Measurements from ENCODE around the gene COX18. TPM values are rescaled to one million over a fixed set of nuclear protein-coding genes. Genes with fewer than 3 reads are reported as not detected.

Gene COX18, protein sequence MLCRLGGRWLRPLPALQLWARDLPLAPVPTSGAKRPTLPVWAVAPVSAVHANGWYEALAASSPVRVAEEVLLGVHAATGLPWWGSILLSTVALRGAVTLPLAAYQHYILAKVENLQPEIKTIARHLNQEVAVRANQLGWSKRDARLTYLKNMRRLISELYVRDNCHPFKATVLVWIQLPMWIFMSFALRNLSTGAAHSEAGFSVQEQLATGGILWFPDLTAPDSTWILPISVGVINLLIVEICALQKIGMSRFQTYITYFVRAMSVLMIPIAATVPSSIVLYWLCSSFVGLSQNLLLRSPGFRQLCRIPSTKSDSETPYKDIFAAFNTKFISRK
- 10 to 100 TPM; 16.7 to 17.7 (median 16.9) TPM for polyA plus RNA-seq (ENCODE audit: insufficient read length in 3 of 3)

DNA sequence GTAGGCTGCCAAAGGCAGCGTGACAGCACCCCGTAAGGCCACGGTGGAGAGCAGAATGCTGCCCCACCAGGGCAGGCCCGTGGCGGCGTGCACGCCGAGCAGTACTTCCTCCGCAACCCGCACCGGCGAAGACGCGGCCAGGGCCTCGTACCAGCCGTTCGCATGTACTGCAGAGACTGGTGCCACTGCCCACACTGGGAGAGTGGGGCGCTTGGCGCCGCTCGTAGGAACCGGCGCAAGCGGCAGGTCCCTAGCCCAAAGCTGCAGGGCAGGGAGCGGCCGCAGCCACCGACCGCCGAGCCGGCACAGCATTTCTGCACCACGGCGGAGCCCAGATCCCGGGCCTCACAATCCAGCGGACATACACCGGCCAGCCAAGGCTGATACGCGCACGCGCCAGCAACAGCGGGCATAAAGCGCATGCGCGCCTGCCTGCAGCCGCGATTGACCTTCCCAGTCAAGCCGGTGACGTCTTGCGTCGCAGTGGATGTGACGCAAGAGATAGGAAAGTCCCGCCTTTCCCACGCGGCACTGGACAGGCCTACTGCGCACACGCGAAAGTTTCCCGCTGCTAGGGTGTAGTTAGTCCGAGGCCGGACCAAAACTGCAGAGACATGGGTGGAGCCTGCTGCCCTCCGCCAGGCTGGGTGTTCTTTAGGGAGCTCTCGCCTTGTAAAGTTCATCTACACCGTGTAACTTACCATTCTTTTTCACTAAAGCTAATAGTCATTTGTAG lies at the start of gene COX18:
TSS of gene COX18 (minus strand) at position 379 of the 736 bp plus-strand sequence. CDS start at position 312, 67 bp downstream.
- DNase-seq (ENCODE audit: low read depth in 3 of 3, low spot score in 2 of 3) = peak; percentile 94 to 98 (median 97)

DNA sequence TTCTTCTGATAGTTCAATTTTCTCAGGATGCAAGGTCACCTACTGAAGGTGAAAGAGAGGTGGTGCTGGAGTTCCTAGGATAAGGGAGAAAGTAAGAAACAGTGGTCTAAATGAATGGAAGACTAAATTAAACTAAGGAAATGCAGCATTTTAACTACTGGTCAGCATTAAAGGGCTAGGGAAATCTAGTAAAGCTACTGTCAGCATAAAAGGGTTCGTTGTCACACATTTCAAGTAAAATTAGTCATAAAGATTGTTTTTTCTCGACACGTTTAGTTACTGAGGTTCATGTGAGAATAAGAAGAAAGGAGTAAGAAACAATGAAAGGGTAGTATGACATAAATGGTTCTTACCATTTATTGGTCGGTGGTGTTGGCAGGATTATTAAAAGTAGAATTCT lies 40.0 kb upstream of the COX18 start:
- DNase-seq (ENCODE audit: low read depth in 3 of 3, low spot score in 2 of 3) = no peak

DNA sequence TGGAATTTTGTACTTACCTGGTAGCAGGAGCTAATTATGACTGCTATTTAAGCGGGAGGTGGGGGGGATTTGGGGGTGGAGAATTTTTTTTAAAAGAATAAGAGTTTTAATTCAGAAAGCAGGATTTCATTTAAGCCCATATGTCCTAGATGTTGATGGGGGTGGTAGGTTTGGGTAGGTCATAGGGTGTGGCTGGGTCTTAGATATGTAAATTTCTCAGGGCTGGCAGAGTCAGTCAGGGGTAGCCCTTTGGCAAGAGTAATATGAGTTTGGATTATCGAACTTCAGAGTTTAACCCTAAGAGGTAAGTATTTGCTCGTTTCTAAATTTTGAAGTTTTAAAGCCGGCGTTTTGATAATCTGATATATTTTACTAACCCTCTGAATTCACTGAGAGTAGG lies 35.2 kb upstream of the COX18 start:
- no peak for DNase-seq (ENCODE audit: low read depth in 3 of 3, low spot score in 2 of 3)

DNA sequence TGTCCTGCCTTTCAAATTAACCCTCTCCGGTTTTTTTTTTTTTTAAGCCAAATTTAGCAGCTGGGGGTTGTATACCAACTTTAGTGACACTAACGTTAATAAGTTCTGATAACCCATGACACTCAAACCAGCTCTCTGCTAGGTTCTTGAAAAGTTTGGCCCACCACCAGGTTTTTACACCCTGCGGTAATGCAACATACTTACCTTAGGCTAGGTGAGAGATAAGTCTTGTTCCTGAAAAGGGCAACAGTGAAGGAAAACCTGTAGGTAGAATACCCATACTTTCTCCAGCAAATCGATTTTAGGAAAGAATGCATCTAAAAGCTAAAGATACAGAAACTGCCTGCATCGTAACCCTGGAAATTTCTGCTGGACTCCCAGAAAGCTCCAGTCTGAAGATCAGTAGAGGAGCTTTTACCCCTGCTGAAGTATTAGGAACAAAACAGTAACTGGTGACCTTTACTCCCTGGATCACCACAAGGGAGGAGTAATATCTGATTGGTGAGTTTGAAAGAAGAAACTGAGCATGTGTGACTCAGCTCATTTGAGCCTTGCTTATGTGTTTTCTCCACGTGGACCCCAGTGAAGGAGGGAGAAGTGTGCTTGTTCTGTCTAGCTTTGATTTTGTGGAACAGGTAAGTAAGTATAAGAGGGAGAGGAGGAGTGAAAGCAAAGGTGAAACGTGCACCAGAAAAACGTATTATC lies 34.4 kb upstream of the COX18 start:
- DNase-seq (ENCODE audit: low read depth in 3 of 3, low spot score in 2 of 3) = no peak

DNA sequence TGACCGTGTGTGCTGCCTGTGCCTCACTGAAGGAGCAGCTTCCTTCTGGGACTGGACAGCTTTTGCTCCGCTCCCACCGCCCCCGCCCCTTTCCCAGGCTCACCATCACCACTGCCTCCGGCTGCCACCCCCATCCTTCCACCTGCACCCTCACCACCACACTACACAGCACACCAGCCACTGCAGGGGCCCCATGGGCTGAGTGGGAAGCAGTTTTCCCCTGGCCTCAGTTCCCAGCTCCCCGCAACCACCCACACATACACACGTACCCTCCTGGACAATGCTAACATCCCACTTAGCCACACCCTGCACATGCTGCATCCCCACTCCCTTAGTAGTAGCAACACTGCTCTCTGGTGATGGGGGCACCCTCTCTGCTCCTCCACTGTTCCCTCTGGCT lies 29.6 kb upstream of the COX18 start:
- no peak for DNase-seq (ENCODE audit: low read depth in 3 of 3, low spot score in 2 of 3)

DNA sequence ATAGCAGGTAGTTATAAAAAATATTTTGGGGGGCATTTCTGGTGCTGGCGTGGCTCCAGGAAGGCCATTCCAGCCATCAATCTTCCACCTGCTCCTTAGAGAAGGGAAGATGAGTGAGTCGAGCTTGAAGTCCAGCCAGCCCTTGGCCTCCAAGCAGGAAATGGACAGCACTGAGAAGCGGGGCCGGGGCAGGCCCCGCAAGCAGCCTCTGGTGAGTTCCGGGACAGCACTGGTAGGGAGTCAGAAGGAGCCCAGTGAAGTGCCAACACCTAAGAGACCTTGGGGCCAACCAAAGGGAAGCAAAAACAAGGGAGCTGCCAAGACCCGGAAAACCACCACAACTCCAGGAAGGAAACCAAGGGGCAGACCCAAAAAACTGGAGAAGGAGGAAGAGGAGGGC lies 29.2 kb upstream of the COX18 start:
- DNase-seq (ENCODE audit: low read depth in 3 of 3, low spot score in 2 of 3) = no peak

DNA sequence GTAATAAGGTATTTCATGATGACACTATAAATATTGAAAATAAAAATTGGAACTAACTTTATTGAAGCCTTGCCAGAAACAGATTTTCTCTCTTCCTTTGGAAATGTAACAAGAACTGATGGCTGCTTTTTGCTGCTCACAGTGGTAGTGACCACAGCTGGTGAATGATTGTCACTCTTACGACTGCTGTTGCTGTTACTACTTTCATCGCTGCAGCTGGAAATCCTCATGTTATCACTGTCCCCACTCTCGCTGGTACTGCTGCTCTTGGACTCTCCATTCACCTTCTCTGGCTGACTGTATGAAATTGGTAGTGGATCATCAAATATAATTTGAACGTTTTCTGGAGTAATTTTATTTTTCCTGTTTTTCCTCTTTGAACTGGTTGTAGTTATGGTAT lies 28.5 kb upstream of the COX18 start:
- DNase-seq (ENCODE audit: low read depth in 3 of 3, low spot score in 2 of 3) = peak; percentile 6 to 29 (median 17)

DNA sequence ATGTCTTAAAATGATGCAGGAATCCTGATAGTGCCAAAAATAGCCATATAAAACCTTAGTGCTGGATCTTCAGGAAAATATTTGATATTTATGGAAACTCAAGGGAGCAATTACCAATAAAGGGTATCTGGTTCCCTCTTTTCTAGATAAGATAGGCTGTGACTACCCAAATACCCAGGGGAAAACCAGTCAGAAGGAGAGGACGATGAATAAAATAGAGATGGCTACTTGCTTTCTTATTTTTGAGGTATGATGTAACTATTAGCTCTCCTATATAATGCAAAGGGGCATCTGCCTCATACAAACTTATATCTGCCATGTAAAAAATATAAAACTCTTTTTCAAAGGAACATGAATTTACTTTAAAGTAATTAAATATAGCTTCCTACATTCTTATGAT lies 23.4 kb upstream of the COX18 start:
- no peak for DNase-seq (ENCODE audit: low read depth in 3 of 3, low spot score in 2 of 3)

DNA sequence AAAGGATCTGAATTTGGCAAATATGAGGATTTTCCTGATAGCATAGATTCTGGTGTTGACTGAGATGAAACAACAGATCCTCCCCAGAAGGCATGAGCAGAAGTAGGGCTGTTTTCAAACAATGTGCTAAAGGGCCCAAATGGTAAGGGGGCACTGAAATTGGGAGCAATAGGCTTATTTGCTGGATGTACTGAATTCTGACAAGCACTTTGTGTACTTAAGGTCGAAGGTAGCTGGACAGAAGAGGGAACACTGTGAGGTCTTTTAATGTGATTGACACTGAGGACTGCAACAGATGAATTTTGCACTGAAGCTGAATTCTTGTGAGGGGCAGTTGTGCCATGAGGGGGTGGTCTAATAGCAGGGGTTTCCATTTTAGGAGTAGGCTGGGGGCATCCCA lies 21.2 kb upstream of the COX18 start:
- no peak for DNase-seq (ENCODE audit: low read depth in 3 of 3, low spot score in 2 of 3)

DNA sequence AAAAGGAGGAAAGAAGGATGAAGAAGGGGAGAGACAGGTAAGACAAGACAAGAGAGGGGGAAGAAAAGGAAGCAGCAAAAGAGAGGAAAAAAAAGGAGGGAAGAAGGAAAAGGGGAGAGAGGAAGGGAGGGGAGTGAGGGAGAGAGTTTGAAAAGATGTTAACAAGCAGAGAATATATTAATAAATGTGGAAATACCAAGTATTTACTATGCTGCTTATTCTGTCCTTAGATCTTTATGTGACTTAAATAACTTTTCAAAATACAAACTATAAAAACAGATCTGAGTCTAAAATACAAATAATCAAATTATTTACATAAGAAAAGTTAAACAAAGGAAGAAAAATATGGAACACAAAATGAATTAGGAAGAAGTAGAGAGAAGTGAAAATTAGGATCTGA lies 18.4 kb upstream of the COX18 start:
- no peak for DNase-seq (ENCODE audit: low read depth in 3 of 3, low spot score in 2 of 3)

DNA sequence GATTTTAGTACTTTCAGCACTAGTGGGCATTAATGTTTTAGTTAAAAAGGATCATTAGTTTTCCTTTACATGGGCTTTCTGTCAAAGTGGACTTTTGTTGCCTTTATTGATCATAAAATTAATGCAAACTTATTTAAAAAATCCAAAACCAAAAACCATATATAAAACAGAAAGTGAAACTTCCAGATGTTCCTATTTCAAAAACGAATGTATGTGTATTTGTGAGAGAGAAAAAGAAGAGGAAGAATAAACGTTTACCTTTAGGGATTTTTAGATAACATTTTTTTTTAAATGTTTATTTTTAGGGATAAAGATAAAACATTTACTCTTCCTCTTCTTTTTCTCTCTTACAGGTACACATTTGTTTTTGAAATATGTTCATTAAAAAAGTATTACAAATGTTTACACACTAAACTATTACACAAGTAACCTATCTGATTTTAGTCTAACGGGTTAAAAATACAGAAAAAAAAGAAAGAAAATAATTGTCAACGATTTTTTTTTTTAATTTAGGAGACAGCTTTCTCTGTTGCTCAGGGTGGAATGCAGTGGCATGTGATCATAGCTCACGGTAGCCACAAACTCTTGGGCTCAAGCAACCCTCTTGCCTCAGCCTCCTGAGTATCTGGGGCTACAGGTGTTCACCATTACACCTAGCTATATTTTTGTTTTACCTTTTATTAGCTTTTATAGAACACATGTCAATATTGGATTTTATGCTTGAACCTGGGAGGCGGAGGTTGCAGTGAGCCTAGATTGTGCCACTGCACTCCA lies 16.8 kb upstream of the COX18 start:
- no peak for DNase-seq (ENCODE audit: low read depth in 3 of 3, low spot score in 2 of 3)

DNA sequence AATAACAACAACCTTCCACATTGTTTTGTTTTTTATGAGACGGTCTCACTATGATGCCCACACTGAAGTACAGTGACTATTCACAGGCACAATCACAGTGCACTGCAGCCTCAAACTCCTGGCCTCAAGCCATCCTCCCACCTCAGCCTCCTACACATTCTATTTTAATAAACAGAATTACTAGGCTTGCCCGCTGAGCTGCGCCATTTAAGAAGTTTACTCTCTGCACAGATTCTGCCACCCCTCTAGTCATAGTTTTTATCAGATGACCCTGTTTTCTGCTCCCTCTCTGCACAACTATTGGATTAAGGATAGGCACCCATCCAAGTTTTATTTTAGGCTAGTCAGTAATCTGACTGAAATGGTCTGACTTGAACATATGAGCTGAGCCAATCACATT lies 11.3 kb upstream of the COX18 start:
- DNase-seq (ENCODE audit: low read depth in 3 of 3, low spot score in 2 of 3) = no peak

DNA sequence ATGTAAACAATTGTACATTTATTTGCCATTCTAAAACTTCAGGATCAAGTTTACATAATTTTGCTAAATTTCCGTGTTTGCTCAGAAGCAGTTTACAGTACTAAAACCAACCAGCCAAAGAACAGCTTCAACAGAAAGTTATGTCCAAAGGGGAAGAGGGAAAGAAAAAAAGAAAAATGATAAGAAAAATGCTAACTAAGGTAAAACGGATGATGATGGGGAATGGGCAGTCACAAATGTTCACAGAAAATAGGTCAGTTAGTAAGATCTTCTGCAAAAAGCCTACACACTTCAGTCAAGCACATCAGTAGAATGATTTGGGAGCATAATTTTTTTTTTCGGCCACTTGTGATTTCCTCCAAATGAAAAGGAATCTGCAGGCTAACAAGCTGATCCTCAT lies 6.3 kb upstream of the COX18 start:
- no peak for DNase-seq (ENCODE audit: low read depth in 3 of 3, low spot score in 2 of 3)

DNA sequence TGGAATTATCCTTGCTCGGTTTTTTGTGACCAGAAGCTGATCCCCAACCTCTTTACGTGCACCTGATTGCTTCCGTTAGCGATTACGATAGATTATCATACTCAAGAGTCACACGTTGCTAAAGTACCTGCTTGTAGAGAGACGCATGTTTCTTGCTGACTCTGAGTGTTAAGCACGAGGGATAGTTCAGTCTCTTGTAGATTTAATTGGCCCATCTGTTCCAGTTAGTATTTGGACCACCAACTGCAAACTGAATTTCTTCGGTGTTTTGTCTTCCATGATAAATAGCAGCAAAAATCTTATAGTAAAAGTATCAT lies 516 bp upstream of the COX18 start:
- DNase-seq (ENCODE audit: low read depth in 3 of 3, low spot score in 2 of 3) = no peak

DNA sequence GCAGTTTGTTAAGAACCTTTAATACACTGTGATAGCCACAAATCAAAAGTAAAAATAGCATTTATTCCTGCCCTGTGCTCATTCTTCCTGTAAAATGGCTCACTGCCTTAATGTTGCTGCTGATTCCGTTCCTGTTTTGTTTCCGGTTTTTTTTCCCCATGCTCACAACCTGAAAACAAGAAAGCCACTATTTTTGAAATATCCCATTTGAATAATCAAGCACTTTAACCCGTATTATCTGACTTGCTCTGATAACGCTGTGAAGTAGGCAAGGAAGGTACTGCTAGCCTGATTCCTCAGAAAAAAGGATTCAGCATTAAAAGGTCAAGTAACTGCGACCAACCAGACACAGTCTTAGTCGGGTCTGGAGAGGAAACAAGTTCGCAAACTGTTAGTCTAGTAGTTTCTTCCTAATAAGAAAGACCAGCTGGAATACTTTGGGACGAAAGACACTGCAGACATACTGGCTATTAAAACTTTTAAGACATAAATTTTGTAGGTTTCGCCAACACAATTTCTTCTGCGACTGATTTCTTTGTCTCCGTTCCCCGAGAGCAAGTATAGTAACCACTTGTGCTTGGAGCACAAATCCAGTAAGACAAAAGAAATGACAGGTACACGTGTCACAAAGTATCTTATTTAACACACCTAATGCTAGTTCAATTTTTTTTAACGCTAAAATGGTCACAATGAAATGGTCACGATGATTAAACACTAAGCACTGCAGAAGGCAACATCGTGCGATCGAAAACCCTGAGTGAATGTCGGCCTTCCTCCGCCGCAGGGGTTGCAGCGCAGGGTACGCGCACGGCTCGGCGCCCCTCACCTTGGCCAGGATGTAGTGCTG lies 802 bp downstream of the COX18 start:
- DNase-seq (ENCODE audit: low read depth in 3 of 3, low spot score in 2 of 3) = peak; percentile 51 to 73 (median 60)

DNA sequence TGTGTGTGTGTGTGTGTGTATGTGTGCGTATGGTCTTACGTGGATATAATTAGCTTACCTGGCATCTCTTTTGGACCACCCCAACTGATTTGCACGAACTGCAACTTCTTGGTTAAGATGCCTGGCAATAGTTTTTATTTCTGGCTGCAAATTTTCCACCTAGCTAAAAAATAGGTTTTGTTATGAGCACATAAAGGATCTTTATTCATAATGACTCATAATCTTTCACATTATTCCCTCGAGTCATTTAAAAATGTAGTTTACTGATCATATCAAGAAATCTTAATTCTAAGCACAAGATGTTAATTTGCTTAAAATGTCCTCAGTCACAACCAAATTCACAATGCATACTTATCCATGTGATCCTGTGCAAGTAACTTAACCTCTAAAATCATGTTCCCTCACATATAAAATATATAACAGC lies 1.5 kb downstream of the COX18 start:
- no peak for DNase-seq (ENCODE audit: low read depth in 3 of 3, low spot score in 2 of 3)

DNA sequence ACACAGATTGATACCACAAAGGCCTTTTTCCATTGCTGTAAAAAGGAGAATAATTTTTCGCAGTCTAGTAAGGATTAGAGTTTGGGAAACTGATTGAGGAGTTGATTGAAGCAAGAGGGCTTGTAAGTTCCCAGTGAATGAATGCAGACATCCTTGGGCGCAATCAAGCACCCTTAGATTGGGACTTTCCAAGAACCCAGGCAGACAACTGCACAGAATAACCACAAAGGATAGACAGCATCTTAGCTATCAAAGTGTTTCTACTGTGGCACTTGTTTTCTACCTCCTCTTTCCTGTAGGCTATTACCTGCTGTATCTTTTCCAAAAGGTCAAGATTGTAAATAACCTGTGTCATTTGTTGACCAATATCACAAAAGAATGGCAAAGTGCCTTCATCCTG lies 2.6 kb downstream of the COX18 start:
- no peak for DNase-seq (ENCODE audit: low read depth in 3 of 3, low spot score in 2 of 3)

DNA sequence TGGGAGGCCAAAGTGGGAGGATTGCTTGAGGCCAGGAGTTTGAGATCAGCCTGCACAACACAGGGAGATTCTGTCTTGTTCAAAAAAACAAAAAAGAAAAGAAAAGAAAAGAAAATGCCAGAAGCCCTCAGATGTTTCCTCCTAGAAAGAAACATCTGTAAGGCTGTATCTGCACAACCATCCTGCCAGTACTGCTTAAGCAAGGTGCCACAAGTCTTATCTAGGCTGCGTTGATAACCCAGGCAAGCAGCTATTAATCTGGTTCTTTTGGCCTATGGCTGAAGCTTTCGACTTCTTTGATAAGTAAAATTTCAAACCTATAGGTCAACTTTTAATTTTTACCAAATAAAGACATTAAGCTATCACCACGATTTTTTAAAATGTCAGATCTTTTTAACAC lies 3.1 kb downstream of the COX18 start:
- no peak for DNase-seq (ENCODE audit: low read depth in 3 of 3, low spot score in 2 of 3)

DNA sequence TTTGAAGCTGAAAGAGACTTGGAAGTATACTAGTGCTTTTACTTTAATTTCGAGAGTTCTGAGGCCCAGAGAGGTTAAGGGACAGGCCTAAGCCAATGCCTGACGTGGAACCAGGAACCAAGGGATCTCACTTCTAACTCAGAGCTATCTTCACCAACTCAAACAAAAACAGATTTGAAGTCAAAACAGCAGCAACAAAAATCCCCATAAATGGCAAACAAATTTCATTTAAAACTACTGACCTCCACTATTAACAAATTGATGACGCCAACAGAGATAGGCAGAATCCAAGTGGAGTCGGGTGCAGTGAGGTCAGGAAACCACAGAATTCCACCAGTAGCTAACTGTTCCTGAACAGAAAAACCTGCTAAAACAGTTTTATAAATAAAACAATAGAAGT lies 5.0 kb downstream of the COX18 start:
- DNase-seq (ENCODE audit: low read depth in 3 of 3, low spot score in 2 of 3) = no peak

DNA sequence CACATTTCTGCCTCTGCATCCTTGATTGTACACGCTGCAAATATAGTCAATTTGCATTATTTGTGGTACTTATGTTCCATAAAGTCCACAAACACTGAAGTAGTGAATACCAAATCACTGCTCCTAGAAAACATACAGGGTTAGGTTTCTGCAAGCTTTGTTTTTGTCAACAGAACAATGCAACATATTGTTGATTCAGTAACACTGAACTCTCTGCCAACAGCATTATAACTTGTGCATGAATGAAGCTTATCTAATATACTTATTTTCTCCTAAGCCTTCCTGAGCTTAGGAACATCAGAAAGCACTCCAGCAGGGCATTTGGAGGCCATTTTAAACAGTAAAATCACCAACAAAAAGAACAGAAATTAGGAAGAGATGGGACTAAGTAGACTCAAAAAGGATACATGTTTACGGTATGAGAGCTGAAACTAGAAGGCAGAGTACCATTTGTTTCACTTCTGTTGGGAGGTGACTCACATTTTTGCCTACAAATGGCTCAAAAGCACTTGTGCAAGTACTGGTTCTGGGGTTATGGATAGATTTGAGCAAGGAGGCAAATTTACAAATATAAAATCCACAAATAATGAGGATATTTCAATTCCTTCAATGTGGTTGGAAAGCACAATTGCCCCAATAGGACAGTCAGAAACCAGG lies 14.1 kb downstream of the COX18 start:
- no peak for DNase-seq (ENCODE audit: low read depth in 3 of 3, low spot score in 2 of 3)

All from right renal cortex interstitium (tissue), 3 donors.